ENCODE data around the gene SLC35F4.

The SLC35F4 gene

DNA sequence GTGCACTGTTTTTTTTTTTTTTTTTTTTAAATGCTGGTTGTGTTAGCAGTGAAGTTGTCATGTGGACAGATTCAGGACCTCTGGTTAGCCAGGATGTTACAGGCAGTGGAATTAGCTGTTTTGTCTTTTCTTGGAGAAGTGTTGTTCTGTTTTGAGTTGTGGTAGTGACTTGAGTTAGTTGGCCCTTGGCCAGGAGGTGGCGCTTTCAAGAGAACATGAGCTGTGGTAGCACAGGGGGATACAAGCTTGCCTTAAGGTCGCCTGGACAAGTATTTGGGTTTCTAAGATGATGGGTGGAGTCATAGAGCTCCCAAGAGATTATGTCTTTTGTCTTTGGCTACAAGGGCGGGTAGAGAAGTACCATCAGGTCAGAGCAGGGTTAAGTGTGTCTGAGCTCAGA is 338.9 kb downstream of the SLC35F4 start:
- DNase-seq (ENCODE audit: low spot score) = no peak

DNA sequence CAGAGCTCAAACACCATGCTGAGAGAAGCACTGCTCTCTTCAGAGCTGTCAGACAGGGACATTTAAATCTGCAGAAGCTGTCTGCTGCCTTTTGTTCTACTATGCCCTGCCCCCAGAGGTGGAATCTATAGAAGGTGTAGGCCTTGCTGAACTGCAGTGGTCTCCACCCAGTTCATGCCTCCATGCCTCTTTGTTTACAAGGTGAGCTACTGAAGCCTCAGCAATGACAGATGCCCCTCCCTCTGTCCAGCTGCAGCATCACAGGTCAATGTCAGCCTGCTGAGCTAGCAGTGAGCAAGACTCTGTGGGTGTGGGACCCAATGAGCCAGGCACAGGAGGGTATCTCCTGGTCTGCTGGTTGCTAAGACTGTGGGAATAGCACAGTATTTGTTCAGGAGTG is 346.8 kb downstream of the SLC35F4 start:
- DNase-seq (ENCODE audit: low spot score) = no peak

All from RKO (cell line).